Measurements from ENCODE around the gene FGD4.

DNA sequence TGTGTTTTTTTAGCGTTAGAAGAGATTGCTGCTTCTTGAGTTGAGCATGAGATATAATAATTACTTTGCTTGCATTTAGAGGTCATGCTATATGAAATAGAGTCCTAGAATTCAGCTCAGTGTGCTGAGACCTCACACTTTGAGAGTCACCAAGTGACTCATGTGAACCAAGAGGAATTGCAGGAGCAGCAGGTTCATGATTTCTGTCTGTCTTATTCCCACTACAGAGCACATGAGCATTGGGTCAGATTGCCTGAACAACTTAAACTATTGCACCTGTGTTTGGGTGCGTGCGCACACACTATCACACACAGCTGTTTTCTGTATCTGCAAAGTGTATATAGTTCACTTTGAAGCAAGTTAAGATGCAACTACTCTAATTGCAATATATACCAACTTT lies 109.3 kb downstream of the FGD4 start:
- TF ChIP-seq SP1 (IDR thresholded peaks at IDR 0.05) (no peak), L3MBTL2 (conservative IDR thresholded peaks at IDR 0.05) (no peak), LEF1 (IDR thresholded peaks at IDR 0.05; ENCODE audit: borderline replicate concordance) (no peak), PKNOX1 (IDR thresholded peaks at IDR 0.05) (no peak)

Measured in HEK293T (cell line).